GM12872 (cell line): Measurements from ENCODE around the gene SLCO4A1.

Source experiments
- CTCF ChIP-seq: IDR thresholded peaks from 3 replicates; pipeline ENCODE4 v1.5.1; 2011; ENCODE audit warnings: low read depth, mild to moderate bottlenecking, low read length, moderate library complexity; ENCODE audit not compliant: insufficient read depth

SLCO4A1 gene, protein sequence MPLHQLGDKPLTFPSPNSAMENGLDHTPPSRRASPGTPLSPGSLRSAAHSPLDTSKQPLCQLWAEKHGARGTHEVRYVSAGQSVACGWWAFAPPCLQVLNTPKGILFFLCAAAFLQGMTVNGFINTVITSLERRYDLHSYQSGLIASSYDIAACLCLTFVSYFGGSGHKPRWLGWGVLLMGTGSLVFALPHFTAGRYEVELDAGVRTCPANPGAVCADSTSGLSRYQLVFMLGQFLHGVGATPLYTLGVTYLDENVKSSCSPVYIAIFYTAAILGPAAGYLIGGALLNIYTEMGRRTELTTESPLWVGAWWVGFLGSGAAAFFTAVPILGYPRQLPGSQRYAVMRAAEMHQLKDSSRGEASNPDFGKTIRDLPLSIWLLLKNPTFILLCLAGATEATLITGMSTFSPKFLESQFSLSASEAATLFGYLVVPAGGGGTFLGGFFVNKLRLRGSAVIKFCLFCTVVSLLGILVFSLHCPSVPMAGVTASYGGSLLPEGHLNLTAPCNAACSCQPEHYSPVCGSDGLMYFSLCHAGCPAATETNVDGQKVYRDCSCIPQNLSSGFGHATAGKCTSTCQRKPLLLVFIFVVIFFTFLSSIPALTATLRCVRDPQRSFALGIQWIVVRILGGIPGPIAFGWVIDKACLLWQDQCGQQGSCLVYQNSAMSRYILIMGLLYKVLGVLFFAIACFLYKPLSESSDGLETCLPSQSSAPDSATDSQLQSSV

GRCh38 chr20:62642051-62642665, at the start of gene SLCO4A1:
TSS of gene SLCO4A1 (plus strand) at chr20:62642503. CDS start at chr20:62656455, 13,952 bp downstream.
- TF ChIP-seq CTCF: 0 out of 3 replicates have a peak, but pooled peaks have one; percentile 7

- no peak for TF ChIP-seq CTCF
Measured at GRCh38 chr20:62592506-62593177, 49.7 kb upstream of the SLCO4A1 start.

- no peak for TF ChIP-seq CTCF
Measured at GRCh38 chr20:62593616-62594015, 48.7 kb upstream of the SLCO4A1 start.

DNA sequence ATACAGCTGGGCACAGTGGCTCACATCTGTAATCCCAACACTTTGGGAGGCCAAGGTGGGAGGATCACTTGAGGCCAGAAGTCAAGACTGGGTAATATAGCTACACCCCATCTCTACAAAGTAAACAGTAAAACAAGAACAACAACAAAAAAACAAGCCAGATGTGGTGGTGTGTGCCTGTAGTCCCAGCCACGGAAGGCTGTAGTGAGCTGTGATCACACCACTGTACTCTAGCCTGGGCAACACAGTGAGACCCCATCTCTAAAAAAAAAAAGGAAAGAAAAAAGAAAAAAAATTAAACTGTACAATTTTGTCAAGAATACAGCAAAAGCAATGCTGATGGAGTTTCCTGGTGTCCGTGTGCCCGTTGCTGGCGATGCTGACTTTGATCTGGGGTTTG, 47.2 kb upstream of the SLCO4A1 start:
- TF ChIP-seq CTCF: no peak

GRCh38 chr20:62595491-62595890, 46.8 kb upstream of the SLCO4A1 start:
- no peak for TF ChIP-seq CTCF

DNA sequence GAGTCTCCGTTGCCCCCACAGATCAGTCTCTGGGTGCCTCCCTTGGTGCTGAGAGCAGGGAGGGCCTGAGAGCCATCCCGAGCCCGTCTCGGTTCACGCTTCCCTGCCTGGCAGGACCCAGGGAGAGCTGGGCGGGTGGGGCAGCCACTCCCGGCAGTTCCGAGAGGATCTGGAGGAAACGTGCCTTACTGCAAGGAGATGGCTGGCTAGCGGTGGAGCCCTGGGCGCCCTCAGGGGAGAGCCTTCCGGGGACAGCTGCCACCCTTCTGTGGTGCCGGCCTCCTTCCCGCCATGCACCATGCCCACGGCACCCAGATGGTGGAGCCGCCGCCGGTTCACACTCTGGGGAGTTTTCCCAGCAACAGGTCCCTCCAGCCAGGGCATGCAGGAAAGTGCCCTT, 45.8 kb upstream of the SLCO4A1 start:
- no peak for TF ChIP-seq CTCF

DNA sequence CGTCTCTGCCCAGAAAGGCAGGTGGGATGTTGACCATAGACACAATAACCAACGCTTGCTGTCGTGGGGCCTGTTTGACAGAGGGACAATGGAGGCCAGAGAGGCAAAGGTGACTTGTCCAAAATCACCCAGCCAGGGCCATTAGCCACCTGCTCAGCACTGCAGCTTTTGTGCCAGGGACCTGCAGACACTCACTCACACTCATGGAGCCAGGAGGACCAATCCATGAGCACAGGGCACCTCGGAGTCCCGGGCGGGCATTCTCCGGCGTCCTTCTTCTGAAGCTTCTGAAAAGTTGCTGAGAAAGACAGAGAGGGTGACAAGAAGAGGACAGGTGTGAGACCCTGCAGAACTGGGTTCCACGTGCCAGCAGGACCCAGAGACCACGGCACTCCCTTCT, 45.4 kb upstream of the SLCO4A1 start:
- no peak for TF ChIP-seq CTCF
